ENCODE data around the gene CCDC43.

DNA sequence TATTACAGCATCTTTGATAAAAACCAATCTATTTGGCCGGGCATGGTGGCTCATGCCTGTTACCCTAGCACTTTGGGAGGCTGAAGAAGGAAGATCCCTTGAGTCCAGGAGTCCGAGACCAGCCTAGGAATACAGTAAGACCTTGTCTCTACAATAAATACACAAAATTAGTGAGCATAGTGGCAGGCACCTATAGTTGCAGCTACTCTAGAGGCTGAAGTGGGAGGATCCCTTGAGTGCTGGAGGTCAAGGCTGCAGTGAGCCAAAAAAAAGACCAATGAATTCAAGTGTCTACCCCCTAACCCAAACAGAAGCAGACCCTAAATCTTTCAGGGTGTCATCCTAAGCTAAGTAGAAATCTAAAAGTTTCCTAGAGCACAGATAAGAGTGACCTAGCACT, 40.6 kb downstream of the CCDC43 start:
- TF ChIP-seq SIN3A (IDR thresholded peaks at IDR 0.05; ENCODE audit: borderline replicate concordance, insufficient read depth, low read depth, low read length) (no peak), TCF7L2 (IDR thresholded peaks at IDR 0.05; ENCODE audit: low read depth, low read length) (no peak), POLR2AphosphoS5 (IDR thresholded peaks at IDR 0.05; ENCODE audit: low read depth, low read length) (no peak)
- TF ChIP-seq, protein P1, sequence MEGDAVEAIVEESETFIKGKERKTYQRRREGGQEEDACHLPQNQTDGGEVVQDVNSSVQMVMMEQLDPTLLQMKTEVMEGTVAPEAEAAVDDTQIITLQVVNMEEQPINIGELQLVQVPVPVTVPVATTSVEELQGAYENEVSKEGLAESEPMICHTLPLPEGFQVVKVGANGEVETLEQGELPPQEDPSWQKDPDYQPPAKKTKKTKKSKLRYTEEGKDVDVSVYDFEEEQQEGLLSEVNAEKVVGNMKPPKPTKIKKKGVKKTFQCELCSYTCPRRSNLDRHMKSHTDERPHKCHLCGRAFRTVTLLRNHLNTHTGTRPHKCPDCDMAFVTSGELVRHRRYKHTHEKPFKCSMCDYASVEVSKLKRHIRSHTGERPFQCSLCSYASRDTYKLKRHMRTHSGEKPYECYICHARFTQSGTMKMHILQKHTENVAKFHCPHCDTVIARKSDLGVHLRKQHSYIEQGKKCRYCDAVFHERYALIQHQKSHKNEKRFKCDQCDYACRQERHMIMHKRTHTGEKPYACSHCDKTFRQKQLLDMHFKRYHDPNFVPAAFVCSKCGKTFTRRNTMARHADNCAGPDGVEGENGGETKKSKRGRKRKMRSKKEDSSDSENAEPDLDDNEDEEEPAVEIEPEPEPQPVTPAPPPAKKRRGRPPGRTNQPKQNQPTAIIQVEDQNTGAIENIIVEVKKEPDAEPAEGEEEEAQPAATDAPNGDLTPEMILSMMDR (IDR thresholded peaks at IDR 0.05), result no peak
- TF ChIP-seq, protein P2, sequence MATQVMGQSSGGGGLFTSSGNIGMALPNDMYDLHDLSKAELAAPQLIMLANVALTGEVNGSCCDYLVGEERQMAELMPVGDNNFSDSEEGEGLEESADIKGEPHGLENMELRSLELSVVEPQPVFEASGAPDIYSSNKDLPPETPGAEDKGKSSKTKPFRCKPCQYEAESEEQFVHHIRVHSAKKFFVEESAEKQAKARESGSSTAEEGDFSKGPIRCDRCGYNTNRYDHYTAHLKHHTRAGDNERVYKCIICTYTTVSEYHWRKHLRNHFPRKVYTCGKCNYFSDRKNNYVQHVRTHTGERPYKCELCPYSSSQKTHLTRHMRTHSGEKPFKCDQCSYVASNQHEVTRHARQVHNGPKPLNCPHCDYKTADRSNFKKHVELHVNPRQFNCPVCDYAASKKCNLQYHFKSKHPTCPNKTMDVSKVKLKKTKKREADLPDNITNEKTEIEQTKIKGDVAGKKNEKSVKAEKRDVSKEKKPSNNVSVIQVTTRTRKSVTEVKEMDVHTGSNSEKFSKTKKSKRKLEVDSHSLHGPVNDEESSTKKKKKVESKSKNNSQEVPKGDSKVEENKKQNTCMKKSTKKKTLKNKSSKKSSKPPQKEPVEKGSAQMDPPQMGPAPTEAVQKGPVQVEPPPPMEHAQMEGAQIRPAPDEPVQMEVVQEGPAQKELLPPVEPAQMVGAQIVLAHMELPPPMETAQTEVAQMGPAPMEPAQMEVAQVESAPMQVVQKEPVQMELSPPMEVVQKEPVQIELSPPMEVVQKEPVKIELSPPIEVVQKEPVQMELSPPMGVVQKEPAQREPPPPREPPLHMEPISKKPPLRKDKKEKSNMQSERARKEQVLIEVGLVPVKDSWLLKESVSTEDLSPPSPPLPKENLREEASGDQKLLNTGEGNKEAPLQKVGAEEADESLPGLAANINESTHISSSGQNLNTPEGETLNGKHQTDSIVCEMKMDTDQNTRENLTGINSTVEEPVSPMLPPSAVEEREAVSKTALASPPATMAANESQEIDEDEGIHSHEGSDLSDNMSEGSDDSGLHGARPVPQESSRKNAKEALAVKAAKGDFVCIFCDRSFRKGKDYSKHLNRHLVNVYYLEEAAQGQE (IDR thresholded peaks at IDR 0.05; ENCODE audit: insufficient read depth in 1 of 2, low read depth in 2 of 2, low read length in 1 of 2), result no peak
